Activated CD4-positive, alpha-beta T cell treated with anti-CD3 and anti-CD28 coated beads, Interleukin-2, amount 50 U/mL, for 16 hours (primary cell): ENCODE results near the gene HBZ.
"Not testable (repeated sequence)": the region's sequence is repeated elsewhere in the genome, so short reads cannot be mapped to it uniquely, and the experiment has no call there.

Source experiments
- DNase-seq: peaks from one replicate; pipeline ENCODE4 v3.0.0-alpha.2; 2020

HBZ gene

DNA sequence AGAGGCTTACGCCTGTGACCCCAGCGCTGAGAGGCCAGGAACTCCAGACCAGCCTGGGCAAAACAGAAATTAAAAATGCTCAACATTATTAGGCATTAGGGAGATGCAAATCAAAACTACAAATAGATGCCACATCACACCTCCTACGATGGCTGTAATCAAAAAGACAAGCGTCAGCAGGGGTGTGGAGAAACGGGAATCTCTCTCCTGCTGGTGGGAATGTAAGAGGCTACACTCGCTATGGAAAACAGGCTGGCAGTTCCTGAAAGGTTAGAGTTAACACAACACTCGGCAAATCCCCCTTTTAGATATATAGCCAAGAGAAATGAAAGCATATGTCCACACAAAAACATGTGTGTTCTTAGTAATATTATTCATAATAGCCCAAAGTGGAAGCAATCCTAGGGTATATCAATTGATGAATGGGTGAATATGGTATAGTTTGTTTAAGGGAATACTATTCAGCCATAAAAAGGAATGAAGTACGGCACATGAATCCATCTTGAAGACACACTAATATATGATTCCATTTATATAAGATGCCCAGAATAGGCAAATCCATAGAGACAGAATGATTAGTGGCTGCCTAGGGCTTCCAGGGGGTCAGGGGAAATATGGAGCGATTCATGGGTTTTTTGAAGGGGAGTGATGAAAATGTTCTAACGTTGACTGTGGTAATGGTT is 12.1 kb upstream of the HBZ start:
- no peak for DNase-seq

DNA sequence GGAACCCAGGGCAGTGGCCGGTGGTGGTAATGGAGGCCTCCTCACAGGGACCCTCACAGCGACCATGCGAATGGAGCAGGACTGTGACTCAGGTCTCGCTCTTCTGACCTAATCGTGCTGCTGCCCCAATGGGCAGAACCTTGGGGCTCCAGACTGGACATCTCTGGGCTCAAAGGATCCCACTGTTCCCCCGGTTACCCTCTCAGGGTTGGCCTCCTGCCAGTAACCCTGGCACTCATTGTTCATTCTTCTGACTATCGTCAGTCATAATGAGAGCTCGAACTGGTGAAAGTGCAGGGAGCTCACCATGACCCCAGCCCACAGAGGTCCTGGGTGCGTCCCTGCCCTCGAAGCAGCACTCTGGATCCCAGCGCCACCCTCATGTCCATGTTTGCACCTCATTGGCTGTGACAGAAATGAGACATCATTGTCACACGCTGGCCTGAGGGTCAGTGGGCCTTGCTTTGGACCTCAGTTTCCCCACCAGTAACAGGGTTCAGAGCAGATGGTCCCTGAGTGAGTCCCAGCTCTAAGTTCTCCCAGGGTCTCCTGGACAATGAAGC is 10.0 kb upstream of the HBZ start:
- DNase-seq, result no peak

DNA sequence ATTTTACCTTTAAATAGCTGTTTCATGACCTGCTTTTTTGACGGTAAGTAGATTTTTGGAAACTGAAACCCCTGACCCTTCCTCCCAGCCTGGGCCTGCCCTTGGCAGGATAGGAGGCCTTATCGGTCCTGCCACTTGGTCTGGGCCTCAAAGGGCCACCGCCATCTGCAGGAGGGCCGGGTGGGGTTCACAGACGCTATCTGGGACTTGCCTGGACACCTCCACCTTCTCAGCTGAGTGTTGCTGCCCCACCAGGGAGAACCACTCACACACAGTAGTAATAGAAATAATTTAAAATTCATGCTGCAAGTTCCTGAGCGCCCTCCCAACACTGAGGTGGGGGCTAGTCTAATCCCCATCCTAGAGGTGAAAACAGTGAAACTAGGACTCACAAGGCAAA is 9.4 kb upstream of the HBZ start:
- DNase-seq, result no peak

DNA sequence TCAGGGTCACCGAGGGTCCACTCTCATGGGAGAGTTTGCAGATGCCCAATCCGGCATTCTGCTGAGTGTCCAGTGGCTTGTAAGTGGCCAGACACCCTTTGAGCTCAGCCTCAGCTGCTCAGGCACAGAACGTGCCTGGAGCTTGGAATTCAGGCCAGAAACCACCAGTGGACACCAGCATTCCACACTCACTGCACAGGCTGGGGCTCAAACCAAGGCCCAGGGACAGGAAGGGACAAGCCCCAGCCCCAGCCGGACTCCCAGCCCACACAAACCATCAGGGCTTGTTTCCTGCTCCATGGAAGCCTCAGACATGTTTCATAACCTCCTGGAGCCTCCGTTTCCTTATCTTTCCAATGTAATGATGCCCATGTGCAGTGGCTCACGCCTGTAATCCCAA is 9.0 kb upstream of the HBZ start:
- no peak for DNase-seq

- DNase-seq, result no peak
Observed at GRCh38 chr16:144797-145252, 7.6 kb upstream of the HBZ start.

DNA sequence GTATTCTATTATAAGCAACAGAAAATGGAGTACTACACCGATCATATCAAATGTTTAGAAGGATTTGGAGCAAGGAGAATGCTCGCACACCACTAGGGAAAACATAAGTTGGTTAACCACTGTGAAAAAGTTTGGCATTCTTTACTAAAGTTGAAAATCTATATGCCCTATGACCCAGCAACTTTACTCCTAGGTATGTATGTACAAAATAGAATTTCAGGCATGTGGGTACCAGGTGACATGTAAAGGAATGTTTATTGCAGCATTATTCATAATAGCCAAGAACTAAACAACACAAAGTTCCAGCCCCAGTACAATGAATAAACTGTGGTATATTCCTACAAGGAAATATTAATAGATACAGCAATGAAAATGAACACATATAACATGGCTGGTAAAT is 5.8 kb upstream of the HBZ start:
- DNase-seq, result no peak

DNA sequence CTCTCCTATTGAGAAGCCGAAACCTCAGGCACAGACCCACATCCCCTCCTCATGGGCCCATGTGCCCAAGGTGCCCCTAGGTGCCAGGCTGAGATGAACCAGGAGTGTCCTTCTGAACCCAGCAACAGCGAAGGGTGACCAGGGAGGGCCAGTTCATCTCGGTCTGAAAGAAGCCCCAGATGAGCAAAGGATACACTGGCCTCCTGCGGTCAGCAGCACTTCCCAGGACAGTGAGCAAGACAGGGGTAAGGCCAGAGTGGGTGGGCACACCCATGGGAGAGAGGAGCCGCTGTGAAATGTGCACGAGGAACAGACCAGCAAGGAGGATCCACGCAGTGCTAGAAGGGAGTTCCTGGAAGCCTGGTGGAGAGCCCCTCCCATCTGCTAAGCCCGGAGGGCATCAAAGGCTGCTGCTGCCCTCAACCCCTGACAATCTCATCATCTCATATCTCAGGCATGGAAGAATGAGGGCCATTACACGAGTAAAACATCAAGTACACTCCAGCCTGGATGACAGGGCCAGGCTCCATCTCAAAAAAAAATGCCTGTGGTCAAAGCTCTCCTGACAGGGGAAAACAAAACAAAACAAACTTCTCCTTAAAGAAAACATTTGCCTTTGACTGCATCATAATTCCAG is 3.3 kb upstream of the HBZ start:
- DNase-seq, result no peak

DNA sequence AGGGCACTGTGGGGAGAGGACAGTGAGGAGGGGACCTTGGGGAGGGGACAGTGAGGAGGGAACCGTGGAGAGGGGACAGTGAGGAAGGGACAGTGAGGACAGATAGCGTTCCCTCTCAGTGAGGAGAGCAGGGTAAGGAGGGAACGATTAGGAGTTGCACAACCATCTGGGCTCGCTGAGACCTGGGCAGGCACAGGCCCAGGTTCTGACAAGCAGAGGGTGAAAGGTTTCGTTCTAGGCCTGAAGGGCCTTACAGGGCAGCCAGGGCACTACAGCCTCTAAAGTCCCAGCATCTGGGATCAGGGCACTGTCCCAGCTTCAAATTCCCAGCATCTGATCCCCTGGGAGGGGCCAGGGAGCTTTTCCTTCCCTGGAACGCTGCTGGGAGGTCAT is 681 bp downstream of the HBZ start:
- not testable (repeated sequence) for DNase-seq

- not testable (repeated sequence) for DNase-seq
Observed at GRCh38 chr16:153550-154216, 1.2 kb downstream of the HBZ start.

DNA sequence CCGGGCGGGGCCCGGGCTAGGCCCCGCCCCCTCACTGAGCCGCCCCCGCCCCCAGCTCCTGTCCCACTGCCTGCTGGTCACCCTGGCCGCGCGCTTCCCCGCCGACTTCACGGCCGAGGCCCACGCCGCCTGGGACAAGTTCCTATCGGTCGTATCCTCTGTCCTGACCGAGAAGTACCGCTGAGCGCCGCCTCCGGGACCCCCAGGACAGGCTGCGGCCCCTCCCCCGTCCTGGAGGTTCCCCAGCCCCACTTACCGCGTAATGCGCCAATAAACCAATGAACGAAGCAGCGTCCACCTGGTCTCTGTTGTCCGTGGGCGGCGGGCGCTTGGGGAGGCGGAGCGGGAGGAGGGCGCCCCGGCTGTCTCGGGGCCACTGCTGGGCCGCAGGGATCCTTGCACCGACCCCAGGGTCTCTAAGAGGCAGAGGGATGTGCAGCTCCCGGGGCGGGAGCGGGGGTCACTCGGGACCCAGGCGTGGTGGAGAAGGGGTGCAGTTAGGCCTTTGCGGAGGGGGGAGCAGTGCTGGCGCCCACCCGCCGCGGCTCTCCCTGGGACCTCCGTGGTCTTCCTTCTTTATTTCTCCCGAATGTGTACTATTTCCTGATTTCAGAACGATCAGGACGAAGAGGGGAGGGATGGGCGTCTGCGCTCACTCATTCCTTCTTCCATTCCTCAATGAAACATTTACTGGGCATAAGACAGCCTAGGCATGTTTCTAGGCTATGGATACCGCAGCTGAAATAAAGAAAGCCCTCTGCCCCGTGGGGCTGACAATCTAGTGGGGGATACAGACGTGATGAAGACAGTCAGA is 2.0 kb downstream of the HBZ start:
- DNase-seq, result no peak

DNA sequence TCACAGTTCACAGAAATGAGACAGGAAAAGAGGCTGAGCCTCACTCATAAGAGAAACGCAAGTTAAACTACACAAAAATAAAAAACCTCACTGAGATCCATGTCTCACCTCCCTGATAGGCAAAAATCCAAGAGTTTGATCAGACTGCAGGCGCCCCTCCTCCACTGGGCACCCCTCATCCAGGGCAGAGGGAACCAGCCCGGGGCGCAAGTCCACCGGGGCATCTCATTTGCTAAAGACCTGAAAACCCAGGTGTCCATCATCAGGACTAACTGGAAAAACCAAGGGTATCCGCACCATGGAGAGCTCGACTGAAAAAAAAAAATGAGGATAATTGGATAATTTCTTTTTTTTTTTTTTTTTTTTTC is 2.6 kb downstream of the HBZ start:
- DNase-seq, result no peak

- DNase-seq, result no peak
Observed at GRCh38 chr16:159136-159849, 6.8 kb downstream of the HBZ start.

DNA sequence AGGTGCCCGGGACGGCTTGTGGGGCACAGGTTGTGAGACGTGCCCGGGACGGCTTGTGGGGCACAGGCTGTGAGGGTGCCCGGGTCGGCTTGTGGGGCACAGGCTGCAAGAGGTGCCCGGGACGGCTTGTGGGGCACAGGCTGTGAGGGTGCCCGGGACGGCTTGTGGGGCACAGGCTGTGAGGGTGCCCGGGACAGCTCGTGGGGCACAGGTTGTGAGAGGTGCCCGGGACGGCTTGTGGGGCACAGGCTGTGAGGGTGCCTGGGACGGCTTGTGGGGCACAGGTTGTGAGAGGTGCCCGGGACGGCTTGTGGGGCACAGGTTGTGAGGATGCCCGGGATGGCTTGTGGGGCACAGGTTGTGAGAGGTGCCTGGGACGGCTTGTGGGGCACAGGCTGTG is 7.8 kb downstream of the HBZ start:
- DNase-seq, result not testable (repeated sequence)

GRCh38 chr16:160691-161190 is 8.3 kb downstream of the HBZ start:
- DNase-seq, result no peak

DNA sequence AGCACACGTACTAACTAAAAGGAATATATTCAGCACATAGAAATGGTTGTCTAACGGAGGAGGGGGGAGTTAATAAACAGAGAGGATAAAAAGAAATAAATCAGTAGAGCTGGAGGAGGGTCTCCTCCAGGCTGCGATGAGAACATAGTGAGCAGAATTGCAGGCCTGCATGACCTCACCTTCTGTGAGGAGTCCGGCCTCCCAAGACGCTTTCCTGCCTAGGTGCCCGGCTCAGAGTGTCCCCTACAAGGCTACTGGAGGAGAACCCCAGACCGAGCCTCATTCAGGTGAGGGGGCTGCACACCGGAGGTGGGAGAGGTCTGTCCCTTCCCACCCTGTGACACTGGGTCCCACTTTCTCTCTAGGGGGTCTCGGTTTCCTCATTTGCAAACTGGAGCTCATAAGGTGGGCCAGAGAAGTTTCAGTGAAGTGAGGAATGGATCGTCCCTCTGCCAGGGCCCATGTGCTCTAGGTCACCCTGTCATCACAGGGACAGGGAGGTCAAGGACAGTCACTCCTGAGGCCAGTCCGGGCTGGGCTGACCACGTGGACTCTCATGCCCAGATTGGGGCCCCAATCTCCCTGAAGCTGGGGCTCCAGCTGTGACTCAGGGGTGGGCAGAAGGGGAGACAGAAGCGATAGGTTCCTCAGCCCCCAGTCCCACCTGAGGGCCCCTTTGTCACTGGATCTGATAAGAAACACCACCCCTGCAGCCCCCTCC is 10.0 kb downstream of the HBZ start:
- DNase-seq, result no peak

DNA sequence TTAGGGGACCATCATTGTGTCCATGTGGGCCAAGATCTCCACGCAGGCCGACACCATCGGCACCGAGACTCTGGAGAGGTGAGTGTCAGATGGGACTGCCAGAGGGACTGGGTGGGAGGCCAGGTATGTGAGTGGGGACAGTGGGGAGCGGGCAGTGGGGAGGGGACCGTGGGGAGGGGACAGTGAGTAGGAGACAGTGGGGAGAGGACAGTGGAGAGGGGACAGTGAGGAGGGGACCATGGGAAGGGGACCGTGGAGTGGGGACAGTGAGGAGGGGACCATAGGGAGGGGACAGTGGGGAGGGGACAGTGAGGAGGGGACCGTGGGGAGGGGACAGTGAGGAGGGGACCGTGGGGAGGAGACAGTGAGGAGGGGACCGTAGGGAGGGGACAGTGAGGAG is 10.7 kb downstream of the HBZ start:
- not testable (repeated sequence) for DNase-seq

- DNase-seq, result not testable (repeated sequence)
Observed at GRCh38 chr16:163696-164095, 11.3 kb downstream of the HBZ start.

- not testable (repeated sequence) for DNase-seq
Observed at GRCh38 chr16:164134-164823, 11.8 kb downstream of the HBZ start.

DNA sequence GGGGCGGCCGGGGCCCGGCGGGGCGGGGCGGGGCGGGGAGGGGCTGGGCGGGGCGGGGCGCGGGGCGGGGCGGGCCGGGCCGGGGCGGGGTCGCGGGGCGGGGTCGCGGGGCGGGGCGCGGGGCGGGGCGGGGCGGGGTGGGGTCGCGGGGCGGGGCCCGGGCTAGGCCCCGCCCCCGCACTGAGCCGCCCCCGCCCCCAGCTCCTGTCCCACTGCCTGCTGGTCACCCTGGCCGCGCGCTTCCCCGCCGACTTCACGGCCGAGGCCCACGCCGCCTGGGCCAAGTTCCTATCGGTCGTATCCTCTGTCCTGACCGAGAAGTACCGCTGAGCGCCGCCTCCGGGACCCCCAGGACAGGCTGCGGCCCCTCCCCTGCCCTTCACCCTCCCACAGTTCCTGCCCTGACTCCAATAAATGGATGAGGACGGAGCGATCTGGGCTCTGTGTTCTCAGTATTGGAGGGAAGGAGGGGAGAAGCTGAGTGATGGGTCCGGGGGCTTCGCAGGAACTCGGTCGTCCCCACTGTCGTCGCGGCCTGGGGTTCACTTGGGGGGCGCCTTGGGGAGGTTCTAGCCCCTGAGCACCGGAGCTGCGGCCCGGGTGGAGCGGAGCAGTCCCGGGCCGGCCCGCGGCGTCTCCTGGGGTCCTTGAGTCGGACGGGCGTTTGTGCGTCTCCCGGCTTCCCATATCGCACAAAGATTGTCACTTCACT is 12.5 kb downstream of the HBZ start:
- DNase-seq, result no peak
